Upper lobe of left lung (tissue), 6 donors: Measurements from ENCODE around the gene TAS2R16. TPM values are rescaled to one million over a fixed set of nuclear protein-coding genes. Genes with fewer than 3 reads are reported as not detected.

Source experiments
- ATAC-seq, 2 donors: fragments of 200-7000 bp; cut with Tn5 transposase; one replicate each; pipeline ENCODE4 v1.9.1; 2022; ENCODE audit warnings: mild to moderate bottlenecking in 2 of 2, moderate library complexity in 2 of 2; ENCODE audit not compliant: low FRiP score in 2 of 2
- DNase-seq, 2 donors: peaks; one replicate each; pipeline ENCODE4 v3.0.0-alpha.2; 2019 to 2020
- H3K27ac ChIP-seq, 4 donors: fragments of 200-600 bp; sonication (generic); one replicate each; pipeline ENCODE4 v1.5.1; 2016 to 2019
- H3K27me3 ChIP-seq, 4 donors: fragments of 200-600 bp; sonication (generic); one replicate each; pipeline ENCODE4 v1.5.1; 2017 to 2019
- H3K36me3 ChIP-seq, 4 donors: fragments of 200-600 bp; sonication (generic); one replicate each; pipeline ENCODE4 v1.5.1; 2016 to 2019
- H3K4me1 ChIP-seq, 4 donors: fragments of 200-600 bp; sonication (generic); one replicate each; pipeline ENCODE4 v1.5.1; 2018 to 2019
- H3K4me3 ChIP-seq, 4 donors: fragments of 200-600 bp; sonication (generic); one replicate each; pipeline ENCODE4 v1.5.1; 2017 to 2019; ENCODE audit warnings: mild to moderate bottlenecking in 2 of 4, moderate library complexity in 1 of 4
- H3K9me3 ChIP-seq, 4 donors: fragments of 200-600 bp; sonication (generic); one replicate each; pipeline ENCODE4 v1.5.1; 2018 to 2019
- CTCF ChIP-seq, 6 experiments: fragments of 450-650 bp in 4 of 6; fragments of 200-600 bp in 2 of 6; sonication (generic) in 2 of 6; IDR thresholded peaks; one replicate each; pipeline ENCODE4 v1.5.1; 2016 to 2019; ENCODE audit warnings: antibody characterized with exemption in 6 of 6
- EP300 ChIP-seq, 4 donors: sonication (generic); formaldehyde crosslinking; IDR thresholded peaks; one replicate each; pipeline ENCODE4 v1.5.1; 2017; ENCODE audit warnings: antibody characterized with exemption in 4 of 4, control low read depth in 2 of 4
- POLR2A ChIP-seq, 4 donors: fragments of 450-650 bp; IDR thresholded peaks; one replicate each; pipeline ENCODE4 v1.5.1; 2016 to 2017; ENCODE audit warnings: antibody characterized with exemption in 4 of 4, mild to moderate bottlenecking in 2 of 4
- POLR2AphosphoS5 ChIP-seq, 2 donors: sonication (generic); formaldehyde crosslinking; IDR thresholded peaks; one replicate each; pipeline ENCODE4 v1.5.1; 2017; ENCODE audit warnings: antibody characterized with exemption in 2 of 2
- WGBS, 2 donors: methylation state at CpG; one replicate each; pipeline ENCODE4 v1.1.5; 2017 to 2018; 5-methylcytosine and 5-hydroxymethylcytosine counted together
- total RNA-seq, 6 donors: library from RNA; depleted of rRNA in 4 of 6; stranded (reverse); fragments of >200 nt in 4 of 6; gene quantifications; one replicate each; pipeline versions ENCODE4 v1.1.0 to v1.2.1, GENCODE V29; 2016 to 2021
- donor health status: DM: no; HTN: no; CAD: no; lungs with moderate emphysema.
- donor health status: DM: no; HTN: yes; CAD: no; lungs with severe emphysema.

Gene TAS2R16, protein sequence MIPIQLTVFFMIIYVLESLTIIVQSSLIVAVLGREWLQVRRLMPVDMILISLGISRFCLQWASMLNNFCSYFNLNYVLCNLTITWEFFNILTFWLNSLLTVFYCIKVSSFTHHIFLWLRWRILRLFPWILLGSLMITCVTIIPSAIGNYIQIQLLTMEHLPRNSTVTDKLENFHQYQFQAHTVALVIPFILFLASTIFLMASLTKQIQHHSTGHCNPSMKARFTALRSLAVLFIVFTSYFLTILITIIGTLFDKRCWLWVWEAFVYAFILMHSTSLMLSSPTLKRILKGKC
- total RNA-seq: not detected

DNA sequence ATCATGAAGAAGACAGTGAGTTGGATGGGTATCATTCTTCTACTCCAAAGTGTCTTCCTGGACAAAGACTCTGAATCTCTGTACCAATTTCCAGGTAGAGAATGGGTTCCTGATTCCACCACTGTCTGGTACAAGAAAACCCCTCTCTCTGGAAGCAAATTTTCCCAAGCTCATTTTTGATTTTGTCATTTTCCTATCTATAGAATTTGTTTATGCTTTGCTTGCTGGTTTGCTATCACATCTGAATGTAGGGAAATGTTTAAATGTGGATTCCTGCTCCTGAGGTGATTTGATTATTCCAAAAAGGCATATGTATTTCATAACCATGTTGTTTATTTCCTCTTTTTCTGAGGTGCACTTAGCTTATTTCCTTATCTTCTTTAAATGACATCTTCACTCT is at the start of gene TAS2R16:
Gene TAS2R16 (minus strand): TSS at position 101 of the 400 bp plus-strand sequence. CDS start 66 bp downstream, at position 35.
- Histone ChIP-seq H3K27ac (no peak within 1 kb of the TSS), H3K36me3 (no peaks in the 10 kb centered on the region), H3K27me3 (no peaks in the 10 kb centered on the region), H3K4me3 (no peak within 1 kb of the TSS), H3K4me1 (no peaks in the 10 kb centered on the region), H3K9me3 (no peaks in the 10 kb centered on the region)
- DNase-seq (no peak), ATAC-seq (no peak)
- no peak for TF ChIP-seq POLR2AphosphoS5 (IDR thresholded peaks at IDR 0.05)
- TF ChIP-seq CTCF (IDR thresholded peaks at IDR 0.05): no peak
- no peak for TF ChIP-seq POLR2A (IDR thresholded peaks at IDR 0.05)
- TF ChIP-seq EP300 (IDR thresholded peaks at IDR 0.05): no peak

- no peak overlapping the region for H3K4me3 ChIP-seq
- H3K36me3 ChIP-seq: no peaks in the 10 kb centered on the region
- no peak overlapping the region for H3K27ac ChIP-seq
- DNase-seq (no peak), ATAC-seq (no peak)
- no peaks in the 10 kb centered on the region for H3K4me1 ChIP-seq
- peaks cover 0 to 7% (median 5%) of the 10 kb centered on the region in 4 donors for H3K9me3 ChIP-seq
- no peaks in the 10 kb centered on the region for H3K27me3 ChIP-seq
- no peak for TF ChIP-seq EP300 (IDR thresholded peaks at IDR 0.05)
- TF ChIP-seq POLR2A (IDR thresholded peaks at IDR 0.05): no peak
- TF ChIP-seq CTCF (IDR thresholded peaks at IDR 0.05): no peak
- TF ChIP-seq POLR2AphosphoS5 (IDR thresholded peaks at IDR 0.05): no peak
Measured at GRCh38 chr7:123043642-123044041, 48.1 kb upstream of the TAS2R16 start.

DNA sequence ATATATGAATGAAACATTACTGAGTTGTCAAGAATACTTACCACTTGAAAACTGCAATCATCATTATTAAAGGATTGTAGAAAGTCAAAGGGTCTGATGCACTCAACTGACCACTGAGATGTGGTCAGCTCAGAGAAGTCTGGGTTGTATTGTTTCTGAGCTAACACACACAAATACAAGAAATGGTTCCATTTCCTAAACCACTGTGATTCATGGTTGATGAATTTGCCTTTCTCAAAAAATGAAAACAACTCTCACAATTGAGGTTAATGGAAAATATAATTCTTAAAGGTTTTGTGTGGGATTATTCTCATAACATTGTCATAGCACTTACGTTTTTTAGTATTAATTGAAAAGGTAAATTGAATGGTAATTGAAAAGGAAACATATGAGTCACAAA is 45.6 kb upstream of the TAS2R16 start:
- no peak overlapping the region for H3K4me3 ChIP-seq
- 70 to 78% methylated on average over 1 of the region's 1 CpG for WGBS, 2 donors
- no peaks in the 10 kb centered on the region for H3K4me1 ChIP-seq
- H3K27ac ChIP-seq: no peak overlapping the region
- H3K27me3 ChIP-seq: no peaks in the 10 kb centered on the region
- ATAC-seq: no peak
- no peaks in the 10 kb centered on the region for H3K36me3 ChIP-seq
- TF ChIP-seq POLR2AphosphoS5 (IDR thresholded peaks at IDR 0.05): no peak
- no peak for TF ChIP-seq POLR2A (IDR thresholded peaks at IDR 0.05)
- no peak for TF ChIP-seq CTCF (IDR thresholded peaks at IDR 0.05)
- no peak for TF ChIP-seq EP300 (IDR thresholded peaks at IDR 0.05)
- no peaks in the 10 kb centered on the region for H3K9me3 ChIP-seq
- DNase-seq: no peak

- no peak for TF ChIP-seq POLR2AphosphoS5 (IDR thresholded peaks at IDR 0.05)
- TF ChIP-seq POLR2A (IDR thresholded peaks at IDR 0.05): no peak
- TF ChIP-seq CTCF (IDR thresholded peaks at IDR 0.05): no peak
- no peak for TF ChIP-seq EP300 (IDR thresholded peaks at IDR 0.05)
- Histone ChIP-seq H3K27ac (no peak overlapping the region), H3K27me3 (no peaks in the 10 kb centered on the region), H3K4me3 (no peak overlapping the region), H3K36me3 (no peaks in the 10 kb centered on the region), H3K9me3 (no peaks in the 10 kb centered on the region), H3K4me1 (no peaks in the 10 kb centered on the region)
- ATAC-seq (no peak), DNase-seq (no peak)
- WGBS, 2 donors: 47 to 48% methylated on average over 3 of the region's 3 CpGs
Measured at GRCh38 chr7:123039269-123039668, 43.8 kb upstream of the TAS2R16 start.

- WGBS, 2 donors: 100% methylated on average over 1 of the region's 1 CpG
- Histone ChIP-seq H3K27me3 (no peaks in the 10 kb centered on the region), H3K4me3 (no peak overlapping the region), H3K4me1 (no peaks in the 10 kb centered on the region), H3K9me3 (no peaks in the 10 kb centered on the region), H3K36me3 (no peaks in the 10 kb centered on the region), H3K27ac (no peak overlapping the region)
- no peak for ATAC-seq
- TF ChIP-seq CTCF (IDR thresholded peaks at IDR 0.05) (no peak), POLR2AphosphoS5 (IDR thresholded peaks at IDR 0.05) (no peak), EP300 (IDR thresholded peaks at IDR 0.05) (no peak), POLR2A (IDR thresholded peaks at IDR 0.05) (no peak)
- no peak for DNase-seq
Measured at GRCh38 chr7:123034106-123034505, 38.6 kb upstream of the TAS2R16 start.
